Peyer's patch (tissue), 4 donors: Measurements from ENCODE around the gene MT4. TPM values are rescaled to one million over a fixed set of nuclear protein-coding genes. Genes with fewer than 3 reads are reported as not detected.

Source experiments
- DNase-seq, 3 donors: peaks; one replicate each; pipeline ENCODE4 v3.0.0-alpha.2; 2017 to 2019
- H3K27ac ChIP-seq, 4 donors: fragments of 200-600 bp; sonication (generic); one replicate each; pipeline ENCODE4 v1.5.1; 2016 to 2019
- H3K27me3 ChIP-seq, 2 donors: fragments of 200-600 bp; sonication (generic); one replicate each; pipeline ENCODE4 v1.5.1; 2019
- H3K36me3 ChIP-seq, 3 donors: fragments of 200-600 bp; sonication (generic); one replicate each; pipeline ENCODE4 v1.5.1; 2016 to 2019
- H3K4me1 ChIP-seq, 4 donors: fragments of 200-600 bp; sonication (generic); one replicate each; pipeline ENCODE4 v1.5.1; 2016 to 2019
- H3K4me3 ChIP-seq, 4 donors: fragments of 200-600 bp; sonication (generic); 1 replicate in 3 of 4; 2 replicates in 1 of 4; pipeline ENCODE4 v1.5.1; 2016 to 2019; ENCODE audit warnings: mild to moderate bottlenecking in 1 of 4
- H3K9me3 ChIP-seq, 4 donors: fragments of 200-600 bp; sonication (generic); one replicate each; pipeline ENCODE4 v1.5.1; 2016 to 2019; ENCODE audit warnings: mild to moderate bottlenecking in 1 of 4
- CTCF ChIP-seq, 6 experiments: fragments of 450-650 bp in 4 of 6; fragments of 200-600 bp in 2 of 6; sonication (generic) in 1 of 6; IDR thresholded peaks; one replicate each; pipeline ENCODE4 v1.5.1; 2017 to 2019; ENCODE audit warnings: antibody characterized with exemption in 6 of 6, mild to moderate bottlenecking in 3 of 6, moderate library complexity in 1 of 6
- POLR2A ChIP-seq, 2 donors: fragments of 450-650 bp; IDR thresholded peaks; one replicate each; pipeline ENCODE4 v1.5.1; 2017; ENCODE audit warnings: antibody characterized with exemption in 2 of 2, mild to moderate bottlenecking in 2 of 2, moderate library complexity in 2 of 2
- total RNA-seq, 4 donors: library from RNA; depleted of rRNA; stranded (reverse); fragments of >200 nt; gene quantifications; one replicate each; pipeline ENCODE4 v1.1.0, GENCODE V29; 2016

The MT4 gene
- total RNA-seq, 4 donors from 2014 or later = not detected

- H3K4me3 ChIP-seq = no peak overlapping the region
Observed at GRCh38 chr16:56606476-56607108, 41.7 kb downstream of the MT4 start.

GRCh38 chr16:56607109-56607618 lies 42.3 kb downstream of the MT4 start:
- Histone ChIP-seq H3K27ac (peak overlapping the region; percentile 75 to 93 (median 84)), H3K4me1 (peaks cover 0 to 14% (median 7%) of the 10 kb centered on the region in 4 donors)

More at GRCh38 chr16:56606476-56607108, 41.7 kb downstream of the MT4 start:
- no peaks in the 10 kb centered on the region for H3K36me3 ChIP-seq
- DNase-seq = peak in 2 of 3 donors; percentile 52 to 58
- H3K4me1 ChIP-seq = peaks cover 0 to 14% (median 7%) of the 10 kb centered on the region in 4 donors
- H3K9me3 ChIP-seq = no peaks in the 10 kb centered on the region
- TF ChIP-seq POLR2A (IDR thresholded peaks at IDR 0.05) = no peak
- TF ChIP-seq CTCF (IDR thresholded peaks at IDR 0.05) = no peak
- H3K27ac ChIP-seq = peak overlapping the region; percentile 75 to 93 (median 84)
- H3K27me3 ChIP-seq = no peaks in the 10 kb centered on the region

GRCh38 chr16:56607675-56608042 lies 42.8 kb downstream of the MT4 start:
- H3K36me3 ChIP-seq = no peaks in the 10 kb centered on the region
- peak overlapping the region; percentile 75 to 93 (median 84) for H3K27ac ChIP-seq
- H3K27me3 ChIP-seq = no peaks in the 10 kb centered on the region
- no peak for TF ChIP-seq CTCF (IDR thresholded peaks at IDR 0.05)
- H3K9me3 ChIP-seq = no peaks in the 10 kb centered on the region
- H3K4me3 ChIP-seq = peak overlapping the region in 3 of 4 donors; percentile 40 to 66 (median 58)
- peak in 1 of 3 donors; percentile 53 for DNase-seq
- H3K4me1 ChIP-seq = peaks cover 0 to 14% (median 7%) of the 10 kb centered on the region in 4 donors

More at GRCh38 chr16:56607109-56607618, 42.3 kb downstream of the MT4 start:
- no peak overlapping the region for H3K4me3 ChIP-seq
- H3K9me3 ChIP-seq = no peaks in the 10 kb centered on the region
- no peaks in the 10 kb centered on the region for H3K27me3 ChIP-seq
- TF ChIP-seq POLR2A (IDR thresholded peaks at IDR 0.05) = no peak
- no peak for TF ChIP-seq CTCF (IDR thresholded peaks at IDR 0.05)
- peak; percentile 48 to 85 (median 64) for DNase-seq
- no peaks in the 10 kb centered on the region for H3K36me3 ChIP-seq

- TF ChIP-seq CTCF (IDR thresholded peaks at IDR 0.05) = no peak
- TF ChIP-seq POLR2A (IDR thresholded peaks at IDR 0.05) = peak; percentile 72 to 81
- H3K4me1 ChIP-seq = peaks cover 0 to 14% (median 7%) of the 10 kb centered on the region in 4 donors
- peak within 1 kb of the TSS; percentile 40 to 66 (median 54) for H3K4me3 ChIP-seq
- H3K9me3 ChIP-seq = no peaks in the 10 kb centered on the region
- H3K27me3 ChIP-seq = no peaks in the 10 kb centered on the region
- DNase-seq = peak; percentile 92 to 98 (median 97)
- peak within 1 kb of the TSS; percentile 75 to 93 (median 84) for H3K27ac ChIP-seq
- H3K36me3 ChIP-seq = no peaks in the 10 kb centered on the region
Observed at GRCh38 chr16:56608043-56608875, 43.4 kb downstream of the MT4 start, which contains the start of gene MT2A. MT2A (plus strand) TSS chr16:56608584; CDS start chr16:56608656, 72 bp downstream.

- DNase-seq = peak in 1 of 3 donors; percentile 60
- H3K4me3 ChIP-seq = peak overlapping the region; percentile 40 to 66 (median 54)
- H3K27ac ChIP-seq = peak overlapping the region; percentile 75 to 93 (median 84)
- peaks cover 0 to 14% (median 7%) of the 10 kb centered on the region in 4 donors for H3K4me1 ChIP-seq
- no peaks in the 10 kb centered on the region for H3K9me3 ChIP-seq
- H3K36me3 ChIP-seq = no peaks in the 10 kb centered on the region
- H3K27me3 ChIP-seq = no peaks in the 10 kb centered on the region
- TF ChIP-seq POLR2A (IDR thresholded peaks at IDR 0.05) = no peak
Observed at GRCh38 chr16:56608876-56609462, 44.1 kb downstream of the MT4 start.
